Erythroblast (primary cell): ENCODE measurements around the gene CLIC1.

Experiments used
- GATA1 ChIP-seq: IDR thresholded peaks from 2 replicates; pipeline ENCODE4 v1.6.1; 2011; ENCODE audit warnings: low read depth, mild to moderate bottlenecking, control low read depth, low read length, moderate library complexity
- POLR2A ChIP-seq: IDR thresholded peaks from 2 replicates; pipeline ENCODE4 v1.6.1; 2011; ENCODE audit warnings: mild to moderate bottlenecking, low read length

DNA sequence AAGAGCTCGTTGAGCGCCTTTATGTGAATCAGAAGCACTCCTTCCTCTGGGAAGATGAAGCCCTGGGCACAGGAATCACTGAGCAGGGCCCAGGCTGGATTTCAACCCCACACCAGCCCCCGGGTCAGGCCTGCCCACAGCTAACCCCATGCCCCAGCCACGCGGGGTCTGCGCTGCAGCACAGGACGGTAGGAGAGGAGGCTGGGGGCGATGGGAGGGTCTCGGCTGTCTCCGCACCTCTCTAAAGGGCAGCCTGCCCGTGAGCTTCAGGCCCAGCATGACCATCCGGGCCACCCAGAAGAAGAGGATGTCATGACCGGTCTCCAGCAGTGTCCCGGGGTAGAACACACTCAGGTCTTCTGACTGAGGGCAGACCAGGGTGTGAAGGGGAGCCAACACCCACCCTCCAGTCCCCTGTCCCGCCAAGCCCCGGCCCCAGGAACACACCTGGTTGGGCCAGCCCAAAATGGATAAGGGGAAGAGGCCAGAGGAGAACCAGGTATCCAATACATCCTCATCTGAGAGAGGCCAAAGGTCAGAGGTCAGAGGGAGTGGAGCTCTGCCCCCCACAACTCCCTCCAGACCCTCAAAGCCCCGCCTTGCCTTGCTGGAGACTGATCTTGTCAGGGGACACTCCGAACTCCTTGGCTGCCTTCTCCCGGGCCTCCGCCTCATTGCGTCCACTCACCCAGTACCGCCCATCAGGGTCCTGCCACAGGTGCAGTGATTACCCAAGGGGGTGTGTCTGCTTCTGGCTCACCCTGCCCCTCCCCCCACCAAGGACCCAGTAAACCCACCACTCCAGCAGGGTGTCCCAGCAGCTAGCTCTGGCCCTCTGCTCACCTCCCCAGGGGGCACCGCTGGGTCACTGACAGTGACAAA lies 45.2 kb upstream of the CLIC1 start:
- TF ChIP-seq POLR2A (no peak), GATA1 (no peak)
